ENCODE results near the gene NHERF2.
A peak's percentile ranks its signal among the peaks of the same experiment; 100 is the strongest.

DNA sequence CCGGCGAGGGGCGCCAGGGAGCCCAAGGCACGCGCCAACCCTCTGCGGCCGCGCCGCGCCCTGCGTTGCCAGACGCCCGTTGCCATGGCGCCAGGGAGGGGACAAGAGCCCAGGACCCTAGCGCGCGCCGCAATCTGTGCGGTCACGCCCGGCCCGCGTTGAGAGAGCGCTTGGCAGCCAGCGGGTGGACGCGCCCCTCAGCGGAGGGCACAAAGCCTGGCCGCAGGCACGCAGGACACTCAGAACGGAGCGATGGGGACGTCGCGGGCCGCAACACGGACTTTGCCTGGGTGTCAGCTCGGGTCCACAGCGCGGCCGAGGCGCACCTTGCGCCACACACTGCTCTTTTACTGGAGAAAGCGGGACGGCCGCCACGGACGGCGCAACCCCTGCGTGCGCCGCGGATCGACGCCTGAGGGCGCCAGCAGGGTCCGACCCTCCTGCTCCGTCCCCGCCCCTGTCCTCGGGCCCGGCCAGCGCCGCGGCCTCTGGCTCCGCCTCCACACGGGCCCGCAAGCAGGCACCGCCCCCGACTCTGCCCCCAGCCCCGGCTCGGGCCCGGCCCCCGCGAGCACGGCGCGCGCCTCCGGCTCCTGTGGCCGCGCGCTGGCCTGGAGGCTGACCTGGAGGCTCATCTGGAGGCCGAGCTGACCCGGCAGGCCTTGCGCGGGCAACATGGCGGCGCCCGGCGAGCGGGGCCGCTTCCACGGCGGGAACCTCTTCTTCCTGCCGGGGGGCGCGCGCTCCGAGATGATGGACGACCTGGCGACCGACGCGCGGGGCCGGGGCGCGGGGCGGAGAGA lies 43.0 kb upstream of the NHERF2 start, which contains the start of gene GFER:
- TF ChIP-seq CTCF (IDR thresholded peaks at IDR 0.05) (peak; percentile 44), EZH2 (IDR thresholded peaks at IDR 0.05) (no peak), EZH2phosphoT487 (IDR thresholded peaks at IDR 0.05) (no peak)
